SIG-M5 (cell line): Measurements from ENCODE around the gene ARHGAP42.

Experiments
- DNase-seq: peaks from one replicate; lab custom pipeline; 2025; lab: John Stamatoyannopoulos, UW

Gene ARHGAP42

DNA sequence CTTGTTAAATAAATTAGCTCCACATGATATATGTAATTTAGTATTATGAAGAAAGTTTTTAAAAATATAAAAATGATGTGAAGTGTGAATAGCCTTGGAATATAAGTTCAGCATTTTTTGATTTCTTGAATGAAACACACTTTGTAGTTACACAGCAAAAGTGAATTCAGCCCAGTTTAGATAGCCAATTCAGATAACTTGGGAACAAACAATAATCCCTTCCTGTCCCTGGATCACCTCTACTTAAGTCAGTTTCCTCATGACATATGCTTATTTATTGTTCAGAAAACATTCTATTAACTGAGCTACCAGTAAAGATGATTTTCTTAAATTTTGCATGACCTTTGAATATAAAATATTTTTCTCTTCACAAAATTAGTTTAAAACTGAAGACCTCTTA, 335.2 kb downstream of the ARHGAP42 start:
- DNase-seq: no peak

DNA sequence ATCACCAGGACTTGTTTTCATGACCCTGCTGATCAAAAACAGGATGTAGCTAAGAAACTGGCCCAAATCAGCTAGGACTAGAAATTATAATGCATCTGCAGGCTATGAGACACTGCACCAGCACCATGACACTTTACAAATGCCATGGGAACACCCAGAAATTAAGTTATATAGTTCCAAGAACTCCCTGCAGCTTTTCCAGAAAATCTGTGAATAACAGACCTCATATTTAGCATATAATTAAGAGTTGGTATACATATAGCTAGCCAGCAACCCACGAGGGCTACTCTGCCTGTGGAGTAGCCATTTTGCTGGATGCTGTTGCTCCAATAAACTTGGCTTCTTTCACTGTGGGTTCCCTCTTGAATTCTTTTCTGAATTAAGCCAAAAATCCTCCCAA, 341.6 kb downstream of the ARHGAP42 start:
- DNase-seq: no peak

DNA sequence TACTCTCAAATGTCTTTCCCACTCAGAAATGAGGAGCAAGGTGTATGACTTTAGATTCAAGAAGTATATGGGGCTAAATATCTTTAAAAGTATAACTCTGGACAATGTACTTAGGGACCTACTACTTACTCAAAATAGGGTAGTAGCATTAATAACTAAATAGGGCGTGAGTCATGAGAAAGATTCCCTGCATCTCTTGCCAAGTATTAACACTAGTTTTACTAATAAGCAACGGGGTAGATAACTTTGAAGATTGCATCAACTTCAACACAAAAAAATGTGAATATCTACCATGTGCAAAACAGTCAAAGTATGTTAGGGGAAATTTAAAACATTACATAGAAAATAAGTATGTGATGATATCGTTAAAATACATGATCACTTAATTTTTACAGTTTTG, 342.9 kb downstream of the ARHGAP42 start:
- DNase-seq: no peak

DNA sequence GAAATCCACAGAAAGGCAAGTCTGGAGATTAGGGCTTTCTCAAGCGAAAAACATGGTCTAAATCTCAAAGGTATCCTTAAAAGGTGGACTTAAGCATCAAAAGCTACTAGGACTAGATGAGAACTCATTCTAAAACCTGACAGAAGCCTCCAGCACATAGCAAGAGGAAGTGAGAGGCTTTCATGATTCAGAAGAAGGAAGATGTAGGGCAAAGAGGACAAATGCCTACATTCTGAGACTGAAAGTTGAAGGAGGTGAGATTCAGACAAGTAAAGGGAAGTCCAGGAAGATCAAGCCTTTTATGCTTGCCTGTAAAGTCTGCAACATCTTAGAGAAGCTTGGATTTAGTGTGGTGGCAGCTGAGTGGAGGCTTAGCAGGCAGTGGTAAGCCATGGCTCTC, 343.6 kb downstream of the ARHGAP42 start:
- no peak for DNase-seq

DNA sequence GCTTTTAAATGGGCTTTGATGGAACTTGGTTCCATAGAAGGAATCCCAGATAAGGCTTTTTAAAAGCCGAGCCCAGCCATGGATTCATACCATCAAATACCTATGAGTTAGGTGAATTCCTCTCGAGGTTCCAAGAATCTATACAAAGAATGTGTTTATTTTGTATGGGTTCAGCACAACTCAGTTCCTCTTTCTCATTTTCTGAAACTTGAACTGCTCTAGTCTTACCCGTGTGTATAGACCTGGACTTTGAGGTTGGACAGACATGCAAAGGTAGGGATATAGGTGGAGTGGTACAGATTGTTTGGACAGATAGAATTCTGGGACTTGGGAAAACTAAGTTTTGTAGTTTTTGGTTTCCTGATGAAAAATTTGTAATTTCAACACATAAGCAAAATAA, 344.6 kb downstream of the ARHGAP42 start:
- DNase-seq: no peak

DNA sequence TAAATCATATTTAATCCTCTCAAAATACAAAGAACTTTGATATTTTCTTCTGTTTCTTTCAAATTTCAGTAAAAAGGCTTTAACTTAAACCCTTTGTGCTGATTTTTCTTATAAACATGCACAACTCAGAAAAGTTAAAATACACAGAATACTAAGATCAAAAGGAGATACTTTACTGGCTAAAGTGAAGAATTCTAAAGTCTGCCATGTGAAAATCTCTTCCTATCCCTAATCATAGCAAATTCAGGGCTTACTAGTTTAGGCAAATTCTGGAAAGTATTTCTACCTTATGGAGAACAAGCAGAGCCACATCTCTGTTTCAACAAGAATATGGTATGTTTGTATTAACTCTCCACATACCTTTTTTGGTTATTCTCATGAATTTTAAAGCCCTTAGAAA, 345.9 kb downstream of the ARHGAP42 start:
- no peak for DNase-seq

DNA sequence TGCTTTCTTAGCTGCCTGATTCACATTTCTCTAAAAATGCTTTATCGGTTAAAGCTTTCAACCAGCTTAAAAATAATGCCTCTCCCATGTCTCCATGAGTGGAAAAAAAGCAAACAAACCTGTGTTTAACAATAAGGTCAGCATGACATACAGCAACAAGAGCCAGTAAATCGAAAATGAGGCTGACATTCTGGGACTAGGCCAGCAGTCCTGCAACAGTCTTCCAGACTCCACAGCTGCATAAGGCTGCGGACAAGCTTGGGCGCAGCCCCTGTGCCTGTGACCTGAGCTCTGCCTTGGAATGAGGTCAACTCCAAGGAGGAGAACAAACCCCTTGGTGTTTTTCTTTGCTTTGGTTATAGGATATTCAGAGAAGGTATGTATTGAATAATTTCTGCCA, 347.0 kb downstream of the ARHGAP42 start:
- no peak for DNase-seq

DNA sequence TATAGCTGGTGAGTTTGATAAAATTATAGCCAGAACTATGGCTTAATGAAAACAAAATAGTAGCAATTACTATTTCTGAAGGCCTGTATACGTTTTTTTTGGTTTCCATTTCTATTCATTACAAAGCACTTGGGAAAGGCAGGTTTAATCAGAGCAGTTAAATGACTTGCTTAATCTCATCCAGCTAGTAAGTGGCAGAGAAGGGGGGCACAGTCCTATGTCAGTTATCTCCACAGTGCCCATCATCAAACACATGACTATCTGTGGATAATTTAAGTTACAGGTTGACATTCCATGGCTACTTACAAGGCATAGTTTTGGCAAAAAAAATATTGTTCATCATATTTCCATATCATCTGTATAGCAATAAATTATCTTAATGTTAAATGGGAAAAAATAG, 348.8 kb downstream of the ARHGAP42 start:
- no peak for DNase-seq
